A673 (cell line): ENCODE measurements around the gene DSP. TPM values are rescaled to one million over a fixed set of nuclear protein-coding genes. Genes with fewer than 3 reads are reported as not detected.

Source experiments
- BruUV-seq: library from RNA; stranded (reverse); fragments of 400-500 nt; replicated peaks from 2 replicates; lab custom pipeline; 2021; lab: Mats Ljungman, UMichigan
- CTCF ChIA-PET: fragments of 300-600 bp; sonication (Branson Sonifier 250); formaldehyde crosslinking; loops from one replicate; lab custom pipeline; 2022; ENCODE audit warnings: antibody characterized with exemption; lab: Charles Lee
- POLR2A ChIA-PET: fragments of 300-600 bp; sonication (Branson Sonifier 250); formaldehyde crosslinking; loops from one replicate; lab custom pipeline; 2022; ENCODE audit warnings: antibody characterized with exemption; ENCODE audit not compliant: low non-redundant PET; lab: Charles Lee
- DNase-seq: peaks from one replicate; pipeline ENCODE4 v3.0.0-alpha.2; 2015; ENCODE audit warnings: low spot score
- H3K27ac ChIP-seq: fragments of 200-600 bp; sonication (generic); 2 replicates; pipeline ENCODE4 v1.5.1; 2016; ENCODE audit warnings: mixed run types, low read depth, mild to moderate bottlenecking, mixed read lengths, antibody characterized with exemption, low read length; ENCODE audit not compliant: poor library complexity, severe bottlenecking
- H3K27me3 ChIP-seq: fragments of 200-600 bp; sonication (generic); replicated peaks from 2 replicates; pipeline ENCODE4 v1.6.1; 2017; ENCODE audit warnings: mixed run types, low read depth, mild to moderate bottlenecking, mixed read lengths, antibody characterized with exemption, low read length; ENCODE audit not compliant: insufficient read depth, poor library complexity
- H3K36me3 ChIP-seq: fragments of 200-600 bp; sonication (generic); 2 replicates; pipeline ENCODE4 v1.6.1; 2016; ENCODE audit warnings: mixed run types, mild to moderate bottlenecking, mixed read lengths, antibody characterized with exemption, low read length; ENCODE audit not compliant: insufficient read depth, poor library complexity, severe bottlenecking
- H3K4me1 ChIP-seq: fragments of 200-600 bp; sonication (generic); 2 replicates; pipeline ENCODE4 v1.6.1; 2017; ENCODE audit warnings: mixed run types, mild to moderate bottlenecking, mixed read lengths, antibody characterized with exemption, low read length; ENCODE audit not compliant: insufficient read depth, poor library complexity, severe bottlenecking
- H3K4me3 ChIP-seq: fragments of 200-600 bp; sonication (generic); 2 replicates; pipeline ENCODE4 v1.5.1; 2016; ENCODE audit warnings: low read depth, mixed run types, mild to moderate bottlenecking, mixed read lengths, low read length; ENCODE audit not compliant: poor library complexity, severe bottlenecking
- H3K9me3 ChIP-seq: fragments of 200-600 bp; sonication (generic); 2 replicates; pipeline ENCODE4 v1.6.1; 2016; ENCODE audit warnings: mixed run types, low read depth, mild to moderate bottlenecking, mixed read lengths, antibody characterized with exemption, low read length; ENCODE audit not compliant: poor library complexity, severe bottlenecking
- CTCF ChIP-seq: fragments of 300-800, 200-600 bp; sonication (generic); conservative IDR thresholded peaks from 2 replicates; pipeline ENCODE4 v1.5.1; 2017; ENCODE audit warnings: low read depth, mild to moderate bottlenecking, antibody characterized with exemption, low read length, moderate library complexity, mixed read lengths
- EZH2 ChIP-seq: fragments of 200-600 bp; sonication (generic); IDR thresholded peaks from 2 replicates; pipeline ENCODE4 v1.6.1; 2017; ENCODE audit warnings: borderline replicate concordance, low read depth, mild to moderate bottlenecking, mixed read lengths, antibody characterized with exemption, low read length; ENCODE audit not compliant: poor library complexity, severe bottlenecking
- intact Hi-C: fragments of 100-400 bp; cut with micrococcal nuclease; formaldehyde crosslinking; loops from one replicate; pipeline ENCODE4 v1.10.0; 2022; ENCODE audit not compliant: unreplicated experiment
- total RNA-seq: library from RNA; stranded (reverse); gene quantifications from 2 replicates; pipeline ENCODE4 v1.2.3, GENCODE V29; 2021

Gene DSP
- total RNA-seq, 1 experiment from 2014 or later, result 0.28 TPM

DNA sequence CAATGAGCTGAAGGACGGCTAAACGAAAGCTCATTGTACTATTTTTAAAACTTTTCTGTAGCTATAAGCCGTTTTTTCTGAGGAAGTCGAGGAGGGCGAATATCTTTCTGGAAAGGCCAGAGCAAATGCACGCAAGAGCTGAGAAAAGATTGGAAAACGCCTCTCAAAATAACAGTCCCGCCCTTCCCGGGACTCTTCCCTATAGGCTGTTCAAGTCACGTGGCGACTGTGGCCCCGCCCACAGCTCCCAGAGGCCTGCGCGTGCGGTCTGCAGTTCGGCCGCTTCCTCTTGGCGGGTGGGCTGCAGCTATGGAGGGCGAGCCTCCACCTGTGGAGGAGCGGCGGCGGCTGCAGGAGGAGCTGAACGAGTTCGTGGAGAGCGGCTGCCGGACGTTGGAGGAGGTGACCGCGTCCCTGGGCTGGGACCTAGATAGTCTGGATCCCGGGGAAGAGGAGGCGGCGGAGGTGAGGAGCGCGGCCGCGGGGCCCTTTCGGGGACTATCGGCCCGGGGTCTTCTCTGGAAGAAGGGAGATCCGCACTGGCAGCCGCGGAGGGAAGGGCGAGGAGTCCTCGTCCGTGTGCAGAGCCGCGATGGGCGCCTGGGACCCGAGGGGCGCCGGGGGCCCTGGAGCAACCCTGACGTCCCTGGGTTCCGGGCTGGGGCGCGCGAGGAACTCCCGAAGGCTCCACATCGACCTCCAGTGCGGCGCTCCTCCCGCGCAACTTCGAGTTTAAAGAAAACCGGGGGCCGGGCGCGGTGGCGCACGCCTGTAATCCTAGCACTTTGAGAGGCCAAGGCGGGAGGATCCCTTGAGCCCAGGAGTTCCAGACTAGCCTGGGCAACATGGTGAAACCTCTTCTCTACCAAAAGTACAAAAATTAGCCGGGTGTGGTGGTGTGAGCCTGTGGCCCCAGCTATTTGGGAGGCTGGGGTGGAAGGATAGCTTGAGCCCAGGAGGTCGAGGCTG, 48.8 kb downstream of the DSP start, which contains the start of gene SNRNP48:
SNRNP48 (plus strand) TSS at position 250 of the 969 bp plus-strand sequence; CDS start at position 310, 60 bp downstream.
- H3K9me3 ChIP-seq, result no peaks in the 10 kb centered on the region
- BruUV-seq, result no TSS peak
- ChIA-PET CTCF (interaction anchor here (1.4 kb wide), 1 partner anchor 165 kb away, joined by 8 read pairs; no protein-coding TSS in a partner anchor), POLR2A (no interaction called here)
- H3K27me3 ChIP-seq, result no peaks in the 10 kb centered on the region
- intact Hi-C loops, result loop anchor here (5.0 kb wide), 1 partner anchor 198 kb away; no protein-coding TSS in a partner anchor
- peaks cover 15% of the 10 kb centered on the region for H3K4me1 ChIP-seq
- H3K4me3 ChIP-seq, result peak within 1 kb of the TSS; percentile 97
- TF ChIP-seq CTCF, result no peak
- TF ChIP-seq EZH2, result no peak
- peaks cover 18% of the 10 kb centered on the region for H3K36me3 ChIP-seq
- peak; percentile 97 for DNase-seq
- H3K27ac ChIP-seq, result peak within 1 kb of the TSS; percentile 88

DNA sequence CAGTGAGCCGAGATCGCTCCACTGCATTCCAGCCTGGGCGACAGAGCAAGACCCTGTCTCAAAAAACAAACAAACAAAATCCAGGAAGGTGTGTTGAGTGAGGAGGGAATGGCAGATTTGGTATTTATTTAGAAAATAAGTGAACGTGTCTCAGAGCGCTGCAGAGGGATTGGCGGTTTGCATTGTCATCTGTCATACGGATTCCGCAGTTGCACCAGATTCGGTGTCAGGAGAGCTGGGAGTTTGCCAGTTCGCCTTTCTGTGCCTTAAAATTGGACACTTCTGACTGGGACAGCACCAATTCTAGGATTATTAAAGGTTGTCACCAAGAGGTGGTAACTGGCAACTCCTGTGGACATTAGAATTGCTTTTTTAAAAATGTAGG, 49.4 kb downstream of the DSP start:
- H3K4me1 ChIP-seq, result peaks cover 15% of the 10 kb centered on the region
- no peaks in the 10 kb centered on the region for H3K9me3 ChIP-seq
- H3K4me3 ChIP-seq, result peak overlapping the region; percentile 97
- intact Hi-C loops, result loop anchor here (5.0 kb wide), 1 partner anchor 199 kb away; no protein-coding TSS in a partner anchor
- ChIA-PET POLR2A (no interaction called here), CTCF (interaction anchor here (1.4 kb wide), 1 partner anchor 166 kb away, joined by 8 read pairs; no protein-coding TSS in a partner anchor)
- peaks cover 23% of the 10 kb centered on the region for H3K36me3 ChIP-seq
- H3K27me3 ChIP-seq, result no peaks in the 10 kb centered on the region
- DNase-seq, result peak; percentile 43
- BruUV-seq, result no TSS peak
- TF ChIP-seq EZH2 (no peak), CTCF (no peak)
- H3K27ac ChIP-seq, result no peak overlapping the region

- Histone ChIP-seq H3K27ac (no peak overlapping the region), H3K36me3 (peaks cover 31% of the 10 kb centered on the region), H3K9me3 (no peaks in the 10 kb centered on the region), H3K4me1 (peaks cover 15% of the 10 kb centered on the region), H3K27me3 (no peaks in the 10 kb centered on the region), H3K4me3 (peak overlapping the region; percentile 97)
- intact Hi-C loops, result loop anchor here (5.0 kb wide), 1 partner anchor 199 kb away; no protein-coding TSS in a partner anchor
- POLR2A ChIA-PET, result no interaction called here
- TF ChIP-seq CTCF (no peak), EZH2 (no peak)
- no TSS peak for BruUV-seq
- CTCF ChIA-PET, result no interaction called here
- no peak for DNase-seq
These were observed 50.3 kb downstream of the DSP start for GRCh38 chr6:7591770-7592169.
